Measurements from ENCODE around the gene TUBA1C. TPM values are rescaled to one million over a fixed set of nuclear protein-coding genes. Genes with fewer than 3 reads are reported as not detected.

Gene TUBA1C
- polyA plus RNA-seq, 1 of the 3 experiments (the other 2 are of a cell fraction), result 3.3 TPM

DNA sequence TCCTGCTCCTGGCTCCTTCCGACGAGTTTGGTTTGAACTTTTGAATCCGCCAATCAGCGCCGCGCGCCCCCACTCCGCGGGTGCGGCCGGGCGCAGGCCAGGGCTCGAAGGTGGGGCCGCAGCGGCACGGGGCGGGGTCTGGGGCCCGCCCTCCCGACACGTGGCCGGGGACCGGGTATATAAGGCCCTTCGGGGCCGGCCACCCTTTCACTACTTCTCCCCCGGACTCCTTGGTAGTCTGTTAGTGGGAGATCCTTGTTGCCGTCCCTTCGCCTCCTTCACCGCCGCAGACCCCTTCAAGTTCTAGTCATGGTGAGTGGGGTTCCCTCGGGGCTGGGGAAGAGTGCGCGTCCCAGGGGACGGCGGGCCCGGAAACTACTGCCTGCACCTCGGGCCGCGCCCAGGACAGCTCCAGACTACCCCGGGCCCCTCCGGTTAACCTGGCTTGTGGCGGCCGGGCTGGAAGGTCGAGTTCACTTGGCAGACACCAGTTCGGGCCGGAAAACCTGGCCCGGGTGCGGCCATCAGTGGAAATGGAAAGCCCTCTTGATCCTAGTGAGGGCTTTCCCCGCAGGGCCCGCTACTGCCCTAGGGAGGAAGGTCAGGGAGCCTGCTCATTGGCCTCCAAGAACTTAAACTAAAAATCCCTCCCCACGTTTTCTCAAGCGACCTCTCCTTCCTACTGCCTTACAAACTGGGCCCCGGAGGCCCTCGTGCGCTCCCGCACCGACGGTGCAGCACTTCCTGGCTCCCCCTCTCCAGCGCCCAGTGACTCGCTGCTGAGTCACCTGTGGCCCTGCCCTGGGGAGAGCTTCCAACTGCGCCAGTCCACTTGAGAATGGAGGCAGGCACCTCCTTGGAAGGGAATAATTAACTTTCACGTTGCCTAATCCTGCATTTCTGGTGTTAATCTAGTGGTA lies at the start of gene TUBA1C (continued):
- TF ChIP-seq EZH2phosphoT487 (IDR thresholded peaks at IDR 0.05; ENCODE audit: borderline replicate concordance, low read depth) (no peak), YY1 (IDR thresholded peaks at IDR 0.05; ENCODE audit: low read depth) (peak; percentile 50), FOSL2 (IDR thresholded peaks at IDR 0.05; ENCODE audit: borderline replicate concordance, low read depth) (peak; percentile 95), RXRA (IDR thresholded peaks at IDR 0.05; ENCODE audit: borderline replicate concordance, low read depth) (no peak), NFIC (IDR thresholded peaks at IDR 0.05; ENCODE audit: borderline replicate concordance) (peak; percentile 21; the same call in 1 of the 2 replicates), FOXM1 (IDR thresholded peaks at IDR 0.05; ENCODE audit: low read depth) (0 out of 2 replicates have a peak, but pooled peaks have one; percentile 46), POLR2AphosphoS5 (IDR thresholded peaks at IDR 0.05; ENCODE audit: low read depth, low read length) (peak; percentile 56; the same call in 1 of the 2 replicates)
- TF ChIP-seq, protein P1, sequence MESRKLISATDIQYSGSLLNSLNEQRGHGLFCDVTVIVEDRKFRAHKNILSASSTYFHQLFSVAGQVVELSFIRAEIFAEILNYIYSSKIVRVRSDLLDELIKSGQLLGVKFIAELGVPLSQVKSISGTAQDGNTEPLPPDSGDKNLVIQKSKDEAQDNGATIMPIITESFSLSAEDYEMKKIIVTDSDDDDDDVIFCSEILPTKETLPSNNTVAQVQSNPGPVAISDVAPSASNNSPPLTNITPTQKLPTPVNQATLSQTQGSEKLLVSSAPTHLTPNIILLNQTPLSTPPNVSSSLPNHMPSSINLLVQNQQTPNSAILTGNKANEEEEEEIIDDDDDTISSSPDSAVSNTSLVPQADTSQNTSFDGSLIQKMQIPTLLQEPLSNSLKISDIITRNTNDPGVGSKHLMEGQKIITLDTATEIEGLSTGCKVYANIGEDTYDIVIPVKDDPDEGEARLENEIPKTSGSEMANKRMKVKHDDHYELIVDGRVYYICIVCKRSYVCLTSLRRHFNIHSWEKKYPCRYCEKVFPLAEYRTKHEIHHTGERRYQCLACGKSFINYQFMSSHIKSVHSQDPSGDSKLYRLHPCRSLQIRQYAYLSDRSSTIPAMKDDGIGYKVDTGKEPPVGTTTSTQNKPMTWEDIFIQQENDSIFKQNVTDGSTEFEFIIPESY (IDR thresholded peaks at IDR 0.05; ENCODE audit: borderline replicate concordance, low read depth), result no peak
- TF ChIP-seq, protein P2, sequence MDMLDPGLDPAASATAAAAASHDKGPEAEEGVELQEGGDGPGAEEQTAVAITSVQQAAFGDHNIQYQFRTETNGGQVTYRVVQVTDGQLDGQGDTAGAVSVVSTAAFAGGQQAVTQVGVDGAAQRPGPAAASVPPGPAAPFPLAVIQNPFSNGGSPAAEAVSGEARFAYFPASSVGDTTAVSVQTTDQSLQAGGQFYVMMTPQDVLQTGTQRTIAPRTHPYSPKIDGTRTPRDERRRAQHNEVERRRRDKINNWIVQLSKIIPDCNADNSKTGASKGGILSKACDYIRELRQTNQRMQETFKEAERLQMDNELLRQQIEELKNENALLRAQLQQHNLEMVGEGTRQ (IDR thresholded peaks at IDR 0.05; ENCODE audit: borderline replicate concordance, low read depth, low read length), result no peak

DNA sequence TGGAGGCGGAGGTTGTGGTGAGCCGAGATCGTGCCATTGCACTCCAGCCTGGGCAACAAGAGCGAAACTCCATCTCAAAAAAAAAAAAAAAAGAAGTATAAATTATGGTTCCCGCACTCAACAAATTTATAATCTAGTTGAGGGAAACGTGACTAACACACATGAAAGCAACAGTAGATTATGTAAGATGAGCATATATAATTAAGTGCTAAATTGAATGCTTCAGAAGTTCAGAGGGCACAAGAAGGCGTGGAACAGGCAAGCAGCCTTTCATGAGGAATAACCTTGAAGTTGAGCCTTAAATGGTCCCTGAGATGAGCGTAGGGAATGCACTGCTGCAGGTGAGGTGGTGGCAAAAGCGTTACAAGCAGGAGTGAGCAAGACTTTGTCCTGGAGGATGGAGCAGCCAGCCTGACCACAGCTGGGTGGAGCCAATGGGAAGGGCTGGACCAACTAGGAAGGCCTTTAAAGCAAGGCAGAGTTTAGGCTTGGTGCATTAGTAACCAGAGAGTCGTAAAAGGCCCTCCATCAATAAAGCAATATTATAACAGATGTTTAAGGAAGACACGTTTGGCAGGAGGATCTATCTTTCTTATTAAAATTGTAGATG lies 45.4 kb upstream of the TUBA1C start:
- POLR2A ChIA-PET, result no interaction called here
- DNase-seq, result no peak
- Histone ChIP-seq H3K4me2 (no peak overlapping the region), H3K4me3 (ENCODE audit: low read depth in 2 of 2, low read length in 1 of 2) (no peak overlapping the region), H3K27ac (ENCODE audit: low read depth in 2 of 2, low read length in 1 of 2) (no peak overlapping the region), H3K4me1 (ENCODE audit: control insufficient read depth in 1 of 2, insufficient read depth in 2 of 2, low read depth in 1 of 2, low read length in 1 of 2) (peaks cover 13 to 16% of the 10 kb centered on the region in 2 experiments; a peak in 3 of 4 replicates), H3K9me2 (no peaks in the 10 kb centered on the region), H3K9me3 (no peaks in the 10 kb centered on the region), H2AFZ (ENCODE audit: low read depth) (peak overlapping the region; percentile 9; the same call in 1 of the 2 replicates), H3K36me3 (replicated peaks in 1 of 2; ENCODE audit: control insufficient read depth in 1 of 2, insufficient read depth in 2 of 2, low read length in 1 of 2) (no peaks in the 10 kb centered on the region), H3K27me3 (ENCODE audit: insufficient read depth) (no peaks in the 10 kb centered on the region), H4K20me1 (ENCODE audit: insufficient read depth) (no peaks in the 10 kb centered on the region), H3F3A (replicated peaks; ENCODE audit: insufficient read depth) (peaks cover 19% of the 10 kb centered on the region), H3K9ac (no peak overlapping the region), H3K79me2 (ENCODE audit: insufficient read depth) (no peaks in the 10 kb centered on the region)
- CTCF ChIA-PET, result interaction anchor here (1.5 kb wide), 1 partner anchor 15 kb away, joined by 4 read pairs; no protein-coding TSS in a partner anchor
- WGBS (ENCODE audit: low lambda C conversion rate), result 95% methylated on average over 11 of the region's 11 CpGs
- TF ChIP-seq RFX5 (IDR thresholded peaks at IDR 0.05; ENCODE audit: low read length) (no peak), FOXJ3 (CRISPR knock-in tag; IDR thresholded peaks at IDR 0.05) (no peak), TAF1 (IDR thresholded peaks at IDR 0.05; ENCODE audit: borderline replicate concordance, low read depth, low read length) (no peak), GATA2 (CRISPR knock-in tag; IDR thresholded peaks at IDR 0.05) (no peak), NFIC (IDR thresholded peaks at IDR 0.05; ENCODE audit: borderline replicate concordance) (no peak), SIN3A (IDR thresholded peaks at IDR 0.05; ENCODE audit: borderline replicate concordance, low read depth, low read length) (no peak), FOXM1 (IDR thresholded peaks at IDR 0.05; ENCODE audit: low read depth) (no peak), EP300 (IDR thresholded peaks at IDR 0.05; ENCODE audit: borderline replicate concordance in 1 of 2, low read depth in 1 of 2, low read length in 1 of 2) (no peak), TEAD4 (IDR thresholded peaks at IDR 0.05; ENCODE audit: borderline replicate concordance, insufficient read depth) (no peak), RAD21 (IDR thresholded peaks at IDR 0.05; ENCODE audit: low read length) (no peak), JUND (IDR thresholded peaks at IDR 0.05) (no peak), MEF2A (IDR thresholded peaks at IDR 0.05; ENCODE audit: borderline replicate concordance, low read depth) (no peak), RXRA (IDR thresholded peaks at IDR 0.05; ENCODE audit: borderline replicate concordance, low read depth) (no peak), SMC3 (IDR thresholded peaks at IDR 0.05; ENCODE audit: low read depth, low read length) (no peak), EZH2phosphoT487 (IDR thresholded peaks at IDR 0.05; ENCODE audit: borderline replicate concordance, low read depth) (no peak), POLR2AphosphoS5 (IDR thresholded peaks at IDR 0.05; ENCODE audit: low read depth, low read length) (no peak), ELF1 (IDR thresholded peaks at IDR 0.05) (no peak)
- TF ChIP-seq, protein P3, sequence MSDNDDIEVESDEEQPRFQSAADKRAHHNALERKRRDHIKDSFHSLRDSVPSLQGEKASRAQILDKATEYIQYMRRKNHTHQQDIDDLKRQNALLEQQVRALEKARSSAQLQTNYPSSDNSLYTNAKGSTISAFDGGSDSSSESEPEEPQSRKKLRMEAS (IDR thresholded peaks at IDR 0.05; ENCODE audit: low read depth), result no peak
- TF ChIP-seq, protein P4, sequence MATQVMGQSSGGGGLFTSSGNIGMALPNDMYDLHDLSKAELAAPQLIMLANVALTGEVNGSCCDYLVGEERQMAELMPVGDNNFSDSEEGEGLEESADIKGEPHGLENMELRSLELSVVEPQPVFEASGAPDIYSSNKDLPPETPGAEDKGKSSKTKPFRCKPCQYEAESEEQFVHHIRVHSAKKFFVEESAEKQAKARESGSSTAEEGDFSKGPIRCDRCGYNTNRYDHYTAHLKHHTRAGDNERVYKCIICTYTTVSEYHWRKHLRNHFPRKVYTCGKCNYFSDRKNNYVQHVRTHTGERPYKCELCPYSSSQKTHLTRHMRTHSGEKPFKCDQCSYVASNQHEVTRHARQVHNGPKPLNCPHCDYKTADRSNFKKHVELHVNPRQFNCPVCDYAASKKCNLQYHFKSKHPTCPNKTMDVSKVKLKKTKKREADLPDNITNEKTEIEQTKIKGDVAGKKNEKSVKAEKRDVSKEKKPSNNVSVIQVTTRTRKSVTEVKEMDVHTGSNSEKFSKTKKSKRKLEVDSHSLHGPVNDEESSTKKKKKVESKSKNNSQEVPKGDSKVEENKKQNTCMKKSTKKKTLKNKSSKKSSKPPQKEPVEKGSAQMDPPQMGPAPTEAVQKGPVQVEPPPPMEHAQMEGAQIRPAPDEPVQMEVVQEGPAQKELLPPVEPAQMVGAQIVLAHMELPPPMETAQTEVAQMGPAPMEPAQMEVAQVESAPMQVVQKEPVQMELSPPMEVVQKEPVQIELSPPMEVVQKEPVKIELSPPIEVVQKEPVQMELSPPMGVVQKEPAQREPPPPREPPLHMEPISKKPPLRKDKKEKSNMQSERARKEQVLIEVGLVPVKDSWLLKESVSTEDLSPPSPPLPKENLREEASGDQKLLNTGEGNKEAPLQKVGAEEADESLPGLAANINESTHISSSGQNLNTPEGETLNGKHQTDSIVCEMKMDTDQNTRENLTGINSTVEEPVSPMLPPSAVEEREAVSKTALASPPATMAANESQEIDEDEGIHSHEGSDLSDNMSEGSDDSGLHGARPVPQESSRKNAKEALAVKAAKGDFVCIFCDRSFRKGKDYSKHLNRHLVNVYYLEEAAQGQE (IDR thresholded peaks at IDR 0.05; ENCODE audit: low read depth, low read length), result no peak

Data from SK-N-SH (cell line).